NT2/D1 (cell line): ENCODE results near the gene RUVBL1.

Experiments
- DNase-seq: peaks from one replicate; pipeline ENCODE4 v3.0.0-alpha.2; 2011; ENCODE audit warnings: low read depth, low spot score
- H3K27me3 ChIP-seq: 2 replicates; pipeline ENCODE4 v1.6.0; 2011; ENCODE audit warnings: mild to moderate bottlenecking; ENCODE audit not compliant: insufficient read length, insufficient read depth
- H3K36me3 ChIP-seq: 2 replicates; pipeline ENCODE4 v1.6.1; 2011; ENCODE audit warnings: mild to moderate bottlenecking, low read length, mixed read lengths; ENCODE audit not compliant: insufficient read depth, insufficient read length
- H3K4me1 ChIP-seq: 2 replicates; pipeline ENCODE4 v1.5.1; 2011; ENCODE audit not compliant: insufficient read depth, insufficient read length
- H3K4me3 ChIP-seq: 2 replicates; pipeline ENCODE4 v1.5.1; 2011; ENCODE audit warnings: low read depth; ENCODE audit not compliant: insufficient read length
- H3K9ac ChIP-seq: 2 replicates; pipeline ENCODE4 v1.6.0; 2011; ENCODE audit warnings: low read depth; ENCODE audit not compliant: insufficient read length
- H3K9me3 ChIP-seq: 2 replicates; pipeline ENCODE4 v1.5.1; 2011; ENCODE audit warnings: mild to moderate bottlenecking, low read length; ENCODE audit not compliant: insufficient read depth
- SUZ12 ChIP-seq: IDR thresholded peaks from 2 replicates; pipeline ENCODE4 v1.6.1; 2011; ENCODE audit not compliant: insufficient read length, insufficient read depth; ENCODE audit errors: extremely low read depth
- YY1 ChIP-seq: IDR thresholded peaks from 2 replicates; pipeline ENCODE4 v1.6.1; 2011; ENCODE audit not compliant: insufficient read length, insufficient read depth
- ZNF274 ChIP-seq: IDR thresholded peaks from 2 replicates; pipeline ENCODE4 v1.6.1; 2011; ENCODE audit warnings: mild to moderate bottlenecking, low read depth, low read length

The RUVBL1 gene

GRCh38 chr3:128151758-128152274 lies 28.2 kb upstream of the RUVBL1 start:
- H3K36me3 ChIP-seq: peaks cover 8% of the 10 kb centered on the region
- no peak for DNase-seq
- no peaks in the 10 kb centered on the region for H3K27me3 ChIP-seq

GRCh38 chr3:128149650-128150049 lies 26.0 kb upstream of the RUVBL1 start:
- peaks cover 6% of the 10 kb centered on the region for H3K36me3 ChIP-seq
- H3K9ac ChIP-seq: no peak overlapping the region
- TF ChIP-seq ZNF274 (no peak), YY1 (no peak), SUZ12 (no peak)
- no peaks in the 10 kb centered on the region for H3K27me3 ChIP-seq
- no peak for DNase-seq
- no peaks in the 10 kb centered on the region for H3K4me1 ChIP-seq
- no peaks in the 10 kb centered on the region for H3K9me3 ChIP-seq
- no peak overlapping the region for H3K4me3 ChIP-seq

More at GRCh38 chr3:128151758-128152274, 28.2 kb upstream of the RUVBL1 start:
- no peak for TF ChIP-seq SUZ12
- TF ChIP-seq YY1: no peak
- no peak for TF ChIP-seq ZNF274
- no peaks in the 10 kb centered on the region for H3K4me1 ChIP-seq
- H3K9ac ChIP-seq: no peak overlapping the region
- H3K4me3 ChIP-seq: no peak overlapping the region
- no peaks in the 10 kb centered on the region for H3K9me3 ChIP-seq

GRCh38 chr3:128146201-128146600 lies 22.6 kb upstream of the RUVBL1 start:
- no peak for TF ChIP-seq SUZ12
- no peak for TF ChIP-seq YY1
- no peak for TF ChIP-seq ZNF274
- H3K9ac ChIP-seq: no peak overlapping the region
- H3K36me3 ChIP-seq: peaks cover 6% of the 10 kb centered on the region
- H3K4me3 ChIP-seq: no peak overlapping the region
- no peak for DNase-seq
- H3K27me3 ChIP-seq: no peaks in the 10 kb centered on the region
- H3K9me3 ChIP-seq: no peaks in the 10 kb centered on the region
- H3K4me1 ChIP-seq: no peaks in the 10 kb centered on the region

- Histone ChIP-seq H3K36me3 (peaks cover 6% of the 10 kb centered on the region), H3K9me3 (no peaks in the 10 kb centered on the region), H3K27me3 (no peaks in the 10 kb centered on the region), H3K4me3 (no peak overlapping the region), H3K4me1 (no peaks in the 10 kb centered on the region), H3K9ac (no peak overlapping the region)
- no peak for DNase-seq
- TF ChIP-seq SUZ12: no peak
- TF ChIP-seq YY1: no peak
- TF ChIP-seq ZNF274: no peak
Observed at GRCh38 chr3:128145279-128145678, 21.7 kb upstream of the RUVBL1 start.

GRCh38 chr3:128144512-128145187 lies 21.0 kb upstream of the RUVBL1 start:
- Histone ChIP-seq H3K36me3 (peaks cover 6% of the 10 kb centered on the region), H3K4me1 (no peaks in the 10 kb centered on the region), H3K27me3 (no peaks in the 10 kb centered on the region), H3K9me3 (no peaks in the 10 kb centered on the region), H3K9ac (no peak overlapping the region), H3K4me3 (no peak overlapping the region)
- DNase-seq: no peak
- TF ChIP-seq SUZ12 (no peak), ZNF274 (no peak), YY1 (no peak)

GRCh38 chr3:128143496-128143895 lies 19.9 kb upstream of the RUVBL1 start:
- H3K27me3 ChIP-seq: no peaks in the 10 kb centered on the region
- DNase-seq: no peak
- H3K9me3 ChIP-seq: no peaks in the 10 kb centered on the region
- H3K4me1 ChIP-seq: no peaks in the 10 kb centered on the region
- peaks cover 6% of the 10 kb centered on the region for H3K36me3 ChIP-seq
- H3K9ac ChIP-seq: no peak overlapping the region
- TF ChIP-seq SUZ12: no peak
- no peak for TF ChIP-seq ZNF274
- no peak for TF ChIP-seq YY1
- no peak overlapping the region for H3K4me3 ChIP-seq

- H3K27me3 ChIP-seq: no peaks in the 10 kb centered on the region
- peak; percentile 35 for DNase-seq
Observed at GRCh38 chr3:128133273-128133883, 9.8 kb upstream of the RUVBL1 start.

More at GRCh38 chr3:128133273-128133883, 9.8 kb upstream of the RUVBL1 start:
- Histone ChIP-seq H3K4me3 (no peak overlapping the region), H3K9ac (no peak overlapping the region), H3K4me1 (no peaks in the 10 kb centered on the region), H3K9me3 (peaks cover 7% of the 10 kb centered on the region; the same call in 1 of the 2 replicates), H3K36me3 (no peaks in the 10 kb centered on the region)
- TF ChIP-seq ZNF274: no peak
